Measurements from ENCODE around the gene PPM1E. TPM values are rescaled to one million over a fixed set of nuclear protein-coding genes. Genes with fewer than 3 reads are reported as not detected.
"Not testable (repeated sequence)": the region's sequence is repeated elsewhere in the genome, so short reads cannot be mapped to it uniquely, and the experiment has no call there.

PPM1E gene
- total RNA-seq, 1 donor = under 0.01 TPM

DNA sequence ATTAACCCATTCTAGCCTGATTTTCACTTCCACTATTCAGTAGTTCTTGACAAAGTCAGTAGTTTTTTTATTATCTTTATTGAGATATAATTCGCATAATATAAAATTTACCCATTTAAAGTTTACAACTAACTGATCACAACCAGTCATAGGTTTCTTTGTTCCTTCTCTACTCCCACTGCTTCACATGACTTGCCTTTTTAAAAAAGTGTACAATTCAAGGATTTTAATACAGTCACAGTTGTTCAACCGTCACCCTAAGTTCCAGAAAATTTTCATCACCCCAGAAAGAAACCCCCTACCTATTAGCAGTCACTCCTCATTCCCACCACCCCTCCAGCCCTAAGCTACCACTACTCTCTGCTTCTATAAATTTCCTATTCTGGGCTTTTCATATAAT is 188.5 kb downstream of the PPM1E start:
- no peak for DNase-seq (ENCODE audit: low read depth in 2 of 3, low spot score in 2 of 3)

DNA sequence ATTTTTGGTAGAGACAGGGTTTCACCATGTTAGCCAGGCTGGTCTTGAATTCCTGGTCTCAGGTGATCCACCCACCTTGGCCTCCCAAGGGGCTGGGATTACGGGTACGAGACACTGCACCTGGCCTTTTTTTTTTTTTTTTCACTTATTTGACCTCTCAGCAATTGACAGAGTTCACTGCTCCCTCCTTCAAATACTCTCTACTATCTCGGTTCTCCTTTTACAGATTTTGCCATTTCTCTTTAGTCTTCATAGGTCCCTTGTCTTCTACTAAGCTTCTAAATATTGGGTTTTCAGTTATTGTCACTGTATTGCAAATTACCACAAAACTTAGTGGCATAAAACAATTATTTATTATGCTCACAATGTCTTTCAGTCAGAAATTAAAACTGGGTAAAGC is 191.8 kb downstream of the PPM1E start:
- no peak for DNase-seq (ENCODE audit: low read depth in 2 of 3, low spot score in 2 of 3)

DNA sequence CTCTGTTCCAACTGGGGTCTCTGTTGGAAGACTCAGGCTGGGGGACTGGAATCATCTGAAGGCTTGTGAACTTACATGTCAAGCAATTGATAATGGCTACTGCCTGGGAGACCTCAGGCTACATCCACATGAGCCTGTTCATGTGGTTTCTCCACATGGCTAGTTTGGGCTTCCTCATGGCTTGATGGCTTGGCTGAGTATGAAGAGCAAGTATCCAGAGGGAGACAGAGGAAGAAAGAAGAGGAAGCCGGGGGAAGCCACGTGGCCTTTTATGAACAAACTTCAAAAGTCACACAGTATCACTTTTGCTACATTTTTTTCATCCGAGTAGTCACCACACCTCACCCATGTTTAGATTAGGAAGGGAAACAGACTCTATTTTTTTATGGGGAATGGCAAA is 192.2 kb downstream of the PPM1E start:
- DNase-seq (ENCODE audit: low read depth in 2 of 3, low spot score in 2 of 3) = no peak

DNA sequence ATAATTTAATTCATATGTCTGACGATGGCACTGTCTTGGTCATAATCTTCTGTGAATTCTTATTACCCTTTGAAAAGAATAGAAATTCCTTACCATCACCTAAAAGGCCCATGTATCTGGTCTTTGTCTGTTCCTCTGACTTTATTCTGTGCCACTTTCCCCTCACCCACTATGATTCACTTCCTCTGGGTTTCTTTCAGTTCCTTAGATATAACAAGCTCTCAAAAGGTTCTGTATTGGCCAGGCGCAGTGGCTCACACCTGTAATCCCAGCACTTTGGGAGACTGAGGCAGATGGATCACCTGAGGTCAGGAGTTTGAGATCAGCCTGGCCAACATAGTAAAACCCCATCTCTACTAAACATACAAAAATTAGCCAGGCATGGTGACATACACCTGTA is 198.7 kb downstream of the PPM1E start:
- DNase-seq (ENCODE audit: low read depth in 2 of 3, low spot score in 2 of 3) = not testable (repeated sequence)

DNA sequence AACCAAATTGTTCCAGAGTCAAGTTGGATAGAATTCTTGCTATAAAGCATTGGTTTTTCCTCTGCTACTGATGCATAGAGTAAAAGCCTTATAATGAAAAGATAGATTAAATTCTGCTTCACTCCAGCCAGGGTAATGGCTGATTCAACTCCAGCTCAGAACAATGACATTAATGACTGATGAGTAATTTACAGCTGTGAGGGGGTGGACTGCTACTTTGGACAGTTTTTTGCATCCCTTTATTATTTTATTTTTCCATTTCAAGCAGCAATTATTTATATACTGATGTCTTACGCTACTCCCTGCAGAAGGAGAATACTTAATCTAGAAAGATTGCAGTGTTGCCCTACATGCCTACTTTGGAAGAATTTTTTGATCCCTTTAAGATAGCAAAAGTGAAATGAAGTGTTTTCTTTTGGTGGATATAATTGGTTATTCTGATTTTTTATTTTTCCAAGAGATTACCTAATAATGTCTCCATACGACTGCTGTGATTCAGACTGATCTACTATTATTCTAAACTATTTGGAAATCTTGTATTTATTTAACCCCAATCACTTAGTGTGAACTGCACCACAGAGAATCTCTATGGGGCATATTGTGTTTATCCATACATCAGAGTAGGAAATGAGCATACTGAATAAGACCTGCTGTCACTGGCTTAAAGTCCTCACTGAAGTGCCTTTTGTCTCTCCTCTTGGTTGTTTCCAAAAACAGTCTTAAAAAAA is 201.5 kb downstream of the PPM1E start:
- DNase-seq (ENCODE audit: low read depth in 2 of 3, low spot score in 2 of 3) = no peak

DNA sequence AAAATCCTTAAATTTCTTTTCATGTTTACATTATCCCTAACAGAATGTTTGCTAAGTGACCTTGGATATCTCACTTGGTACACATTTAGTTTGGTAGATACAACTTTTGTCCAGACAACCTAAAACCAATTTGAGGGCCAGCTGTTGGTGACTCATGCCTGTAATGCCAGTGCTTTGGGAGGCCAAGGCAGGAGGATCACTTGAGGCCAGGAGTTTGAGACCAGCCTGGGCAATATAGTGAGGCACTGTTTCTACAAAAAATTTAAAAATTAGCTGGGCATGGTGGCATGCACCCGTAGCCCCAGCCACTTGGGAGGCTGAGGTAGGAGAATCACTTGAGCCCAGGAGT is 202.0 kb downstream of the PPM1E start:
- not testable (repeated sequence) for DNase-seq (ENCODE audit: low read depth in 2 of 3, low spot score in 2 of 3)

DNA sequence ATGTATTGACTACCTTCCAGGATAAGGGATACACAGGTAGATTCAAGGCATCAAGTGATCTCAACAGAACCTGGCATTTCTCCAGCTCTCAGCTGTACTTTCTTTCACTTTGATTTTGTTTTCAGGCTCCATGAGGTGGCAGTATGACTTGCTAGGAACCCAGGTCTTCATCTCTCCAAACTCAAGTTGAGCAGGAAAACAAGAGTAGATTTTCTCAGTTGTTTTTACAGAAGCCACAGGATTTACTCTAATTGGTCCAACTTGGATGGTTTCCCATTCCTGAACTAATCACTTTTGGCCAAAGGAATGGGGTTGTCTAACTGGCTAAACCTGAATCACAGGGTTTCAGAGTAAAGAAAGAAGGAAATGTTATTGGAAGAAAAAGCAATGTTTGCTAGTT is 204.4 kb downstream of the PPM1E start:
- DNase-seq (ENCODE audit: low read depth in 2 of 3, low spot score in 2 of 3) = peak in 2 of 3 donors; percentile 31 to 60

DNA sequence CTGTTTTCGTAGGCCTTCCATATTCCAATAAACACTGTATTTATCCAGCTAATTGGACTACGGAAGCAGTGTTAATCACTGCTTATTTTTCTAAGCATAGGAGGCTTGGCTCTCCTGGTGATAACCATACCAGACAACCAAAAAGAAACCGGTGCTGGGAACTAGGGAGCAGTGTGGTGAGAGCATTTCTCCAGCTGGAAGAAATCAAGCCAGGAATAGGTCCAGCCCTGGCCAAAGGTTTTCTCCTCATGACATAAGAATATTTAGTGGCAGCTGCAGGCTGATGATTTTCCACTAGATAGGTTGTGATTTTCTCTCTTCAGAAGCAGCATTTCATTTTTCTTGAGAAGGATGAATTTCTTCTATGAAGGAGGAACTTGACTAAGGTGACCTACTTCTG is 209.6 kb downstream of the PPM1E start:
- no peak for DNase-seq (ENCODE audit: low read depth in 2 of 3, low spot score in 2 of 3)

DNA sequence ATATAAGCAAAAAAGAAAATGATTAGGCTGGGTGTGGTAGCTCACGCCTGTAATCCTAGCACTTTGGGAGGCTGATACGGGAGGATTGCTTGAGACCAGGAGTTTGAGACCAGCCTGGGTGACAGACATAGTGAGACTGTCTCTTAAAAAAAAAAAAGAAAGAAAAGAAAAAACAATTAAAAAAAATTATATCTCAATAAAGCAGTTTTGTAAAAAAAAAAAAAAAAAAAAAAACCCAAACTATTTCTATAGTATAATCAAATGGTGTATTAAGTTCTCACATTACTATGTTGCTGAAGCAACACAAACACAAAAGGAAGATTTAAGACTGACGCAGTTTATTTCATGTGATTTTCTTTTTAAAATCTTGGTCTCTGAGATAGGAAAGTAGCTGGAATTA is 210.6 kb downstream of the PPM1E start:
- DNase-seq (ENCODE audit: low read depth in 2 of 3, low spot score in 2 of 3) = no peak

DNA sequence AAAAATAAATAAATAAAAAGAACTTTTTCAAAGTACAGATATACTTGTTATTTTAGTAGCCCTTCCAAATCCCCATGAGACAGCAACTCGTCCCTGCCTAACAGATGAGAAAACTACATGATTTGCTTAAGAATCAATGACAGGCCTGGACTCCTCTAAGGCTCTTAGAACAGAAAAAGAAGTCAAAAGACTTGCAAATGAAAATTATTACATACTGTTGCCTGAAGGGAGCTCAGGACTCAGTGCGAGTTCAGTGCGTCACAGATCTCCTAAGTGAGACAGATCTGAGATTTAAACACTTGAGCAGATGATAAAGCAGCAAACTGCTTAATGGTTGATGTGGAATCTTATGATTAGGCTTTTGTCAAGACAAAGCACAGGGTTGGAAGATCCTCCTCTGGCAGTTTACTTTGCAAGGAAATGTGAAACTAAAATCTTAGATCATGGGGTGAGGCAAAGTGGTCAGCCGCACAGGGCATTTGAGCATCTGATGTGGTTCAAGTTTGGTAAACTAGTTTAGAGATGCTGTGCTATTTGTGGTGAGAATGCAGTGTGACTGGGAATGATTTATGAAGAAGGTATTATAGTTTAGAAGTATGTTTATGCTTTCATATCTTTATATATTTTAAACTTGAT is 212.9 kb downstream of the PPM1E start:
- no peak for DNase-seq (ENCODE audit: low read depth in 2 of 3, low spot score in 2 of 3)

DNA sequence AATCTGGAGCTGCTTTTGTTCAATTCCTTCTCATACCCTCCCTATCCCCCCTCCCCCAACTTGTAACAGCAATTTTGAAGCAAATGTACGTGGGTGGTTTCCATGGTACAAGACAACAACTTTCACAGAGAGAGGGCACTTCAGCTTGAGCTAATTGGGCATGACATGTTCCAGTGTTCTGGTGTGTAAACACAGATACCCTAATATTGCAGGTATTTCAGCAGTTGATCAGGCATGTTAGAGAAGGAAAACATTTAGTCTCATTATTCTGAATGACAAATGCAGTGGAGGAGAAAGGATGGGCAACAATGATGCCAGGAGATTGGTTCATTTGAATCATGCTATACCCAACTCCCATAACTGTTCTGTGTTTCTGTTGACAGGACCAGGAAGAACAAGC is 213.5 kb downstream of the PPM1E start:
- DNase-seq (ENCODE audit: low read depth in 2 of 3, low spot score in 2 of 3) = no peak

DNA sequence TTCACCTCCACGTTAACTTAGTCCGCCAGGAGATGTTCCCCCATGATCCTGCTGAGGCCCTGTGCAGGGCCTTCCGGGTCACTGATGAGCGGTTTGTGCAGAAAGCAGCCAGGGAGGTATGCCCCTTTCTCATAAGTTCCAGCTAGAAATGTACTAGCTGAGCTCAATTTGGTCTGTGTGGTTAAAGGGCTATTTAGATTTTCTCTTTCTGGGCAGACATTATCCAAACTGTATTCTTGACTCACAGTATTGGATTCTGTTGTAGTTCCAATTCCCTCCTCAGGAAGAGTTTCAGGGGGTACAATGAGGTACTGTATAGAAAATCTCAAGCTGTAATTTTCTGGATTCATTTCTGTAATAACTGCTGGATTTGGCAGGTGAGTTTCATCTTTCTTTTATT is 214.0 kb downstream of the PPM1E start:
- DNase-seq (ENCODE audit: low read depth in 2 of 3, low spot score in 2 of 3) = no peak

DNA sequence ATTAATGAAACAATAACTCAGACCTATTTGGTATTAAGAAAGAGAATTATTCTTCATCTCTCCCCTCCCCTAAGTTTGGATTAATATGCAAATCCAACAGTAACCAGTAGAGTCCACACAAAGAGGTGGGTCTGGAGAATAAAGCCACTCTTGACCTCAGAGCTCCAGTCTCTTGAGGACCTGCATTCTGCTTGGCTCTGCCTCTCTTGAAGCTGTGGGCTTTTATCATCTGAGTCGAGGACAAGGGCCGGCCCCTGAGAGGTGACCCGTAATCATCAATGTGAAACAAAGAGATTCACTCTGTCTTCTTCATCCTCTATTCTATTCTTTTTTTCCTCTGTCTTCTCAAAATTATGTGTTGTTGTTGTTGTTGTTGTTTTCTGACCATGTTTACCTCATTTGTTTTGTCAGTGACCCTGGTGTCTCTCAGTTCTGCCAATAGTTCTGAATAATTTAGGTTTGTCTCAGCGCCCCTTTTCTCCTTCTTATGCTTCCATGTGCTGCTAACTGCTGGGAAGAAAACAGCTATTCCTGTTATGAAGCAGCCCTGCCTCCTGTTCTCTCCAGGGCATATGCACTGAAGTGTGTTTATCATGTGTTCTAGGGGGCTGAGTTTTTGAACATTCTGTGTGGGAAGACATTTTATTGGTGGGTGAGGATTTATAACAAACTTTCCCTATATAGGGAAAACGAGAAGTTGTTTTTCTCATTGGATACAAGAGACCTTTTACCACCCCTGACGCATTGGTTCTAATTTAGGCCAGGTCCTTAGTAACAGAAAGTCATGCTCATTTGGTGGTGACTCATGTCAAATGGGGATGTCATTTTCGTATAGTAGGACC is 215.2 kb downstream of the PPM1E start:
- DNase-seq (ENCODE audit: low read depth in 2 of 3, low spot score in 2 of 3) = no peak

DNA sequence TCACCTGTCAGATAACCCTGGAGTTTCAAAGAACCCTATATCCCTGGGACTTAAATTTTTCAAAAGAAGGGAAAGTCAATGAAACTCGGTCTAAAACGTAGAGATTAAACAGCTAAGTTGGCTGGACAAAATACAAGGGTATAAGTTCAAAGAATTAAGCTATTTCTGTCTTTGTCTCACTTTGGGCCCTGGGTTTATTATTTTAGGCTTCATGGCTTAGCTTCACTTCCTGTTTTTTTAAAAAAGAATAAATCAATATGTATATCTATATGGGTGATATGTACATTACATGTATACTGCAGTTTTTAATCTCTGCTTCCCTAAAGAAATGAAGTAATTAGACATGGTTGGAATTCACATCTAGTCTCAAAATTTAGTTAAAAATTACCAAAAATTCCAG is 218.7 kb downstream of the PPM1E start:
- no peak for DNase-seq (ENCODE audit: low read depth in 2 of 3, low spot score in 2 of 3)

DNA sequence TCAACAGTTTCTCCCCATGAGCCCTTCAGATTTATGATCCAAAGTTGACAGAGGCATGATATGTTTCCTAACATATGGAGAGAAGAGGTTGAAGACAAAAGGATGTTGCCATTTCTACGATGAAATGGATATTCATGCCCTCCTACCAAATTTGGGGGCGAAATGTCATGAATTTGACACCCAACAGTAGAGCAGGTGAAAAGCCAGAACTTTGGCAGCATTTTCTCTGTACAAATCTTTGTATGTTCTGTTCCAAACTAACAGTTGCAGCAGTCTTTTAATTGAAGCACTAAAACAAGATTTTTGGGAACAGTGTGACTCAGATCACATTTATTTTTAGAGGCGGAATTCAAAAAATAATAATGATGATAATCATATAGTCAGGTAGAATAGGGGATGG is 220.9 kb downstream of the PPM1E start:
- no peak for DNase-seq (ENCODE audit: low read depth in 2 of 3, low spot score in 2 of 3)

DNA sequence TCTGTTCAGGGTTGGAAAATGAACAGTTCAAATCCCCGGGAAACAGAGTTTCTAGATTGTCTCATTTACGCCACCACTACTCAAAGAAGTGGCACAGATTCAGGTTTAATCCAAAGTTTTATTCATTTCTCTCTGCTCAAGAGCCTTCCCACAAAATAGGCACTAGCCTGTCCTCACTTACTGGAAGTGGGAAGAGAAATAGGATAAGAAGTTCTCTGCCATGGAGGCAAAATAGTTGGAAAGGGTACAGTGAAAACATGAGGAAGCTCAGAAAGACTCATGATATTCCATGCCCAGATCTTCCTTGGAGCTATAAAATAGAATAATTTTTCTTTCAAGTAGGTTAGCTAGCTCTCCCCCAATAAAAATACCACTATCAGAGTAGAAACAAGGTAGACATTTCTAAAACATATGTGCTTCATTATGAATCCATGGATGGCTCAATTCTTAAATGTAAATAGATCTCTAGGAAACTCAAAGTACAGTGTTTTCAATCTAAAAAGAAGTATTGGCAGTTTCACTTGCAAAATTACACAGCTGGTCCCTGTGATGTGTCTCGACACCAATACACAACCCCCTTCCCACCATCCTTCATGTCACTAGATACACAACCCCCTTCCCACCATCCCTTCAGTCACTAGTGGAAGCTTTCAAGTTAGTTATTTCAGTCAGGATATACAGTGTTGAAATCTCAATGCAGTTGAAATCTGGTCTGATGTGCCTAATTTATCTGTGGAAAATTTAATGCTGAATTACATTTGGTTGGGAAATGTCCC is 225.2 kb downstream of the PPM1E start:
- no peak for DNase-seq (ENCODE audit: low read depth in 2 of 3, low spot score in 2 of 3)

DNA sequence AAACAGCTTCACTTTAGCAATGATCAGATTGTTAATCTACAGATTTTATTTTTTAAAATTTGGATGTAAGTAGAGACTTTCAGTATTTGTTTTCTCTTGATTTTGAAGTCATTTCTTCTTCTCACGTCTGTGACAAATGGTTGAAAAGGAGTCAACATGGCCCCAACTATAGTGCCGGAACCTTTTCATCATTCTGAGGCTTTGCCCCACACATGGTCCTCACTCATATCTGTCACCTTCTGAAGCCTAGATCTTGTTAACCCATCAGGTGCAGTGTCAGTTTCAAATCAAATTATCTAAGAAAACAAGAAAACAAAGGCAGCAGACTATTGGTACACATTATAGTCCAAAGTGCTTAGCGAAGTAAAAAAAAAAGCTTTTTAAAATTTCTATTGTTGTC is 227.0 kb downstream of the PPM1E start:
- no peak for DNase-seq (ENCODE audit: low read depth in 2 of 3, low spot score in 2 of 3)

DNA sequence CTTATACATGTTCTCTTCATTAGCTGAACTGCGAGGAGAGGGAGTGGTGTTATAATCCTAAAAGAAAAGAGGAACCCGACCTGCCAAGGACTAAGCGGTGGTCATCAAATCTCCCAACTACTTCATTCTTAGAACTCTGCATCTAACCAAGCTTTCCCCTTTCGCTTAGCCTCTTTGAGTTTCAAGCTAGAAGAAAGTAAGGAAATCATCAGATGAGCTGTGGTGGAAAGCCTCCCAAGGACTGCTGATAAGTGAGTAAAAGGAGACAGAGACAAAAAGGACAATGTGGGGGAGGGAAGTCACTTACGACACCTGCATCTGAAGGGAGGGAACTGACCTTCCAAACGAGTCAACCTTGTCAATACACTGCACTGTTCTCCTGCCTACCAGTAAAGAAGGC is 229.7 kb downstream of the PPM1E start:
- no peak for DNase-seq (ENCODE audit: low read depth in 2 of 3, low spot score in 2 of 3)

DNA sequence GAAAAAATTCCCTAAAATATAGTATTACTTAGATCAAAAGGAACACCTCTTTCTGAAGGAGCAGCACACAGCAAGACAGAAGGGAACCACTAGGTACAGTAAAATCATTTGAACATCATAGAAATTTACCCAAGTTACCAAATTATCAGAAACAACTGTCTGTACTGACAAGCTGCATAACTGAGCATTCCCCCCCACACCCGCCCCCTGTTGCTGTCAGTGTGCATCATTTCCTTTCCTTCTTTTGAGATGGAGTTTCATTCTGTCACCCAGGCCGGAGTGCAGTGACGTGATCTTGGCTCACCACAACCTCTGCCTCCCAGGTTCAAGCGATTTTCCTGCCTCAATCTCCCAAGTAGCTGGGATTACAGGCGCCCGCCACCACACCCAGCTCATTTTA is 230.3 kb downstream of the PPM1E start:
- no peak for DNase-seq (ENCODE audit: low read depth in 2 of 3, low spot score in 2 of 3)

DNA sequence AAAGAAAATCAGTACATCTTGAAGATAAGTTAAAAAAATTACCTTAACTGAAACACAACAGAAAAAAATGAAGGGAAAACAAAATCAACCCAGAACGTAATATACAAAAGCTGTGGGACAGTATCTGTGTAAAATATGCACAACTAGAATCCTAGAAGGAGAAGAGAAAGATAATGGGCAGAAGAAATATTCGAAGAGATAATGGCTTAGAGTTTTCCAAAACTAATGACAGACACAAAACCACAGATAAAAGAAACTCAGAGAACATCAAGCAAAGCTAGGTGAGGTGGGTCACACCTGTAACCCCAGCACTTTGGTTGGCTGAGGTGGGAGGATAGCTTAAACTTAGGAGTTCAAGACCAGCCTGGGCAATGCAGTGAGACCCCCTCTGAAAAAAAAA is 234.0 kb downstream of the PPM1E start:
- DNase-seq (ENCODE audit: low read depth in 2 of 3, low spot score in 2 of 3) = no peak

DNA sequence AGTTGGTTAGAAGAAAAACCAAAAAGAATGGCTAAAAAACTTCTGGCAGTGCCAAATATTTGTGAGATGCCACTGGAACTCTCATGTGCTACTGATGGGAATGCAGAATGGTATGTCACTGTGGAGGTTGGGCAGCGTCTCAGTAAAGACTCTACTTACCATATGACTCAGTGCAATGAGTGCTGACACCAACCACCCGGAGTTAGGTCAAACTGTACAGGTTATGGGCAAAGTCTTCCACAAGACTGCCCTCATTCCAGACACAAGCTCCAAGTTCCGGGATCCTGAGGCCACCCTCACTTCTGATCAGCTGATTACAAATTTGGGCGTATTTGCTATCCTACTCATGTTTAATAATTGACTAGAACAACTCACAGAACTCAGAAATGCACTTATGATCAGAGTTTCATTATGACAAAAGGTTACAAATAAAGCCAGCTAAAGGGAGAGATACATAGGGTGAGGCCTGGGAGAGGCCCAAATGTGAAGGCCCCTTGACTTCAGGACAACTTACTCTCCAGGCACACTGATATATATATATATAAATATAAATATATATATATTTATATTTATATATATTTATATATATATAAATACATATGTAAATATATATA is 236.2 kb downstream of the PPM1E start:
- DNase-seq (ENCODE audit: low read depth in 2 of 3, low spot score in 2 of 3) = no peak

All from hematopoietic multipotent progenitor cell (in vitro differentiated cells).